Measurements from ENCODE around the gene PDIA4. TPM values are rescaled to one million over a fixed set of nuclear protein-coding genes. Genes with fewer than 3 reads are reported as not detected.

Gene PDIA4
- total and polyA plus RNA-seq, 2 of the 8 experiments (the other 6 are each of a cell fraction or from before 2014, with no cell fraction given), result 119 to 303 TPM

DNA sequence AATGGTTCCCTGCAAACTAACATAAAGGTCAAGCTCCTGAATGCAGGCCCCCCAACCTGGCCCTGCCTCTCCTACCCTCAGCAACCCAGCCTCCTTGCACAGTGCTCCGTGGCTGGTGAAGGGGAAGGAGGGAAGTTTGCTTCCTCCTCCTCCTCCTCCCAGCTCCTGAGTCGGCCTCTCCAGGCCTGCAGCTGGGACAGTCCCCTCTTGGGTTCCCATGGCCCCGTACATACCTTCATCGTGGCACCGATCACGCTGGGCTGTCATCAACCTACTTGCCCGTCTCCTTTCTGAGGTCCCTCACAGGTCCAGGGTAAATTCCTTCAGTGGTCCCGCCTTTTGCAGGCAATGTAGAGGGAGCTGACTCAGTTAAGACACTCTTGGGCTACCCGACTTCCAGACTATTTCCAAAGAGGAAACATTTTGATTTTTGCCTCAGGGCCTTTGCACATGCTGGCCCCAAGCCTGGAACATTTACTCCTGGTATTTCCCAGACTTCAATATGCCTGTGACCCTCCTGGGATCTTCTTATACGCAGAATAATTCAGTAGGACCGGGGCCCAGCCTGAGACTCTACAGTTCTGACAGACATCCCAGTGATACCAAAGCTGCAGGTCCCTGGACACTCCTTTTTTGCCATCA lies 26.8 kb downstream of the PDIA4 start:
- Histone ChIP-seq H3K23ac (ENCODE audit: insufficient read length) (no peak overlapping the region), H2BK15ac (ENCODE audit: low read length) (no peak overlapping the region), H3K56ac (replicated peaks; ENCODE audit: insufficient read length, low read depth, low read length) (no peak overlapping the region), H3K79me1 (ENCODE audit: low read depth, low read length) (peaks cover 4% of the 10 kb centered on the region), H2BK5ac (ENCODE audit: low read depth, low read length) (no peak overlapping the region), H4K91ac (replicated peaks; ENCODE audit: insufficient read length, low read length) (no peak overlapping the region), H4K20me1 (replicated peaks in 1 of 2; ENCODE audit: control insufficient read depth in 1 of 2, insufficient read depth in 2 of 2, low read length in 2 of 2) (peaks cover 7 to 15% of the 10 kb centered on the region in 2 experiments), H2AK5ac (ENCODE audit: low read depth, low read length) (no peak overlapping the region), H2BK12ac (ENCODE audit: low read depth, low read length) (no peak overlapping the region), H3K79me2 (ENCODE audit: control insufficient read depth in 1 of 2, insufficient read depth in 2 of 2, low read length in 2 of 2) (no peaks in the 10 kb centered on the region), H4K8ac (ENCODE audit: extremely low read depth, insufficient read depth, low read length) (no peak overlapping the region), H2BK20ac (ENCODE audit: low read length) (no peak overlapping the region), H3K4me2 (ENCODE audit: insufficient read depth in 1 of 2, low read depth in 2 of 2, low read length in 2 of 2) (no peak overlapping the region), H3K14ac (ENCODE audit: insufficient read length) (no peak overlapping the region), H3K4me3 (ENCODE audit: extremely low read depth in 1 of 4, insufficient read depth in 2 of 4, low read depth in 3 of 4, low read length in 4 of 4) (no peak overlapping the region), H2BK120ac (replicated peaks; ENCODE audit: low read depth, low read length) (no peak overlapping the region), H3K36me3 (ENCODE audit: control insufficient read depth in 2 of 4, insufficient read depth in 4 of 4, low read length in 3 of 4) (peaks cover 20 to 36% (median 30%) of the 10 kb centered on the region in 4 experiments), H3K4me1 (replicated peaks in 1 of 4; ENCODE audit: control insufficient read depth in 3 of 4, insufficient read depth in 4 of 4, low read length in 3 of 4) (no peaks in the 10 kb centered on the region; a peak in 2 of 7 replicates), H3K9ac (replicated peaks in 1 of 4; ENCODE audit: extremely low read depth in 1 of 4, low read depth in 3 of 4, low read length in 3 of 4) (no peak overlapping the region), H3K4ac (replicated peaks; ENCODE audit: insufficient read length, low read depth, low read length) (no peak overlapping the region), H4K5ac (ENCODE audit: insufficient read length, low read depth, low read length) (no peak overlapping the region), H3K18ac (ENCODE audit: extremely low read depth, low read length) (no peak overlapping the region), H3K27ac (ENCODE audit: low read depth, low read length) (no peak overlapping the region), H3K27me3 (replicated peaks in 1 of 4; ENCODE audit: control insufficient read depth in 3 of 4, extremely low read depth in 1 of 4, insufficient read depth in 3 of 4, low read length in 3 of 4) (no peaks in the 10 kb centered on the region), H3K23me2 (ENCODE audit: low read depth, low read length) (no peaks in the 10 kb centered on the region), H3K9me3 (ENCODE audit: insufficient read depth in 2 of 2, low read depth in 1 of 2, low read length in 1 of 2) (no peaks in the 10 kb centered on the region), H2AFZ (ENCODE audit: low read length) (no peak overlapping the region)
- ChIA-PET CTCF (ENCODE audit: partially characterized antibody) (interaction anchor here (0.9 kb wide), 1 partner anchor 64 kb away, joined by 4 read pairs; no protein-coding TSS in a partner anchor), POLR2A (ENCODE audit: partially characterized antibody) (interaction anchor here (0.7 to 1.1 kb wide), 3 partner anchors 13 to 25 kb away, joined by 3 to 5 read pairs (median 3); no protein-coding TSS in a partner anchor)
- TF ChIP-seq, protein P1, sequence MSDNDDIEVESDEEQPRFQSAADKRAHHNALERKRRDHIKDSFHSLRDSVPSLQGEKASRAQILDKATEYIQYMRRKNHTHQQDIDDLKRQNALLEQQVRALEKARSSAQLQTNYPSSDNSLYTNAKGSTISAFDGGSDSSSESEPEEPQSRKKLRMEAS (IDR thresholded peaks at IDR 0.05), result no peak
- no peak for TF ChIP-seq JUN (IDR thresholded peaks at IDR 0.05; ENCODE audit: low read depth, low read length)
- TF ChIP-seq FOSL1 (IDR thresholded peaks at IDR 0.05; ENCODE audit: insufficient read depth, low read depth, low read length), result no peak
- no peak for TF ChIP-seq YY1 (IDR thresholded peaks at IDR 0.05; ENCODE audit: low read depth, low read length)
- 79% methylated on average over 11 of the region's 11 CpGs; no CpG with 5 or more reads in 1 of the 2 experiments for WGBS, 2 experiments (ENCODE audit: extremely low coverage in 1 of 2, insufficient coverage in 1 of 2, insufficient read length in 1 of 2, insufficient replicate concordance in 2 of 2, low coverage in 1 of 2, low lambda C conversion rate in 2 of 2, missing lambda C conversion rate in 1 of 2)
- DNase-seq (ENCODE audit: low read depth in 1 of 2, low spot score in 2 of 2) (no peak), FAIRE-seq (no peak)
